Measurements from ENCODE around the gene ANXA1. TPM values are rescaled to one million over a fixed set of nuclear protein-coding genes. Genes with fewer than 3 reads are reported as not detected.

Gene ANXA1
- total and polyA plus RNA-seq, 2 of the 13 experiments (the other 11 are each of a cell fraction or from before 2014, with no cell fraction given): 0.15 to 0.20 TPM

DNA sequence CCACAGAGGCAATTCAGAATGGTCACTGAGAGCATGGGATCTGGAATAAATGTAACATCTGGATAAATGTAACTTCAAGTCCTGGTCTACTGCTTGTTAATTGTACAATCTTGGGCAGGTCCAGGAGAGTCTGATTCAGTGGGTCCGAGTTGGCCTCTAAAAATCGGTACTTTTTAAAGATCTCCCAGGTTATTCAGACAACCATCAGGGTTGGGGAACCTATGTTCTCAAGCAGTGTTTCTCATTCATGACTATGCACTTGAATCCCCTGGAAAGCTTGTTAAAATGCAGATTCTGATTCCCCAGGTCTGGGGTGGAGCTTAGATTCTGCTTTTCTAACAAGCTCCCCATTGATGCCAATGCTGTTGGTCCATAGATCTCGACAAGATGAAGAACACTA is 14.8 kb downstream of the ANXA1 start (continued):
- TF ChIP-seq, protein P1, sequence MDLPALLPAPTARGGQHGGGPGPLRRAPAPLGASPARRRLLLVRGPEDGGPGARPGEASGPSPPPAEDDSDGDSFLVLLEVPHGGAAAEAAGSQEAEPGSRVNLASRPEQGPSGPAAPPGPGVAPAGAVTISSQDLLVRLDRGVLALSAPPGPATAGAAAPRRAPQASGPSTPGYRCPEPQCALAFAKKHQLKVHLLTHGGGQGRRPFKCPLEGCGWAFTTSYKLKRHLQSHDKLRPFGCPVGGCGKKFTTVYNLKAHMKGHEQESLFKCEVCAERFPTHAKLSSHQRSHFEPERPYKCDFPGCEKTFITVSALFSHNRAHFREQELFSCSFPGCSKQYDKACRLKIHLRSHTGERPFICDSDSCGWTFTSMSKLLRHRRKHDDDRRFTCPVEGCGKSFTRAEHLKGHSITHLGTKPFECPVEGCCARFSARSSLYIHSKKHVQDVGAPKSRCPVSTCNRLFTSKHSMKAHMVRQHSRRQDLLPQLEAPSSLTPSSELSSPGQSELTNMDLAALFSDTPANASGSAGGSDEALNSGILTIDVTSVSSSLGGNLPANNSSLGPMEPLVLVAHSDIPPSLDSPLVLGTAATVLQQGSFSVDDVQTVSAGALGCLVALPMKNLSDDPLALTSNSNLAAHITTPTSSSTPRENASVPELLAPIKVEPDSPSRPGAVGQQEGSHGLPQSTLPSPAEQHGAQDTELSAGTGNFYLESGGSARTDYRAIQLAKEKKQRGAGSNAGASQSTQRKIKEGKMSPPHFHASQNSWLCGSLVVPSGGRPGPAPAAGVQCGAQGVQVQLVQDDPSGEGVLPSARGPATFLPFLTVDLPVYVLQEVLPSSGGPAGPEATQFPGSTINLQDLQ (CRISPR knock-in tag; IDR thresholded peaks at IDR 0.05): no peak
- no peak for TF ChIP-seq HOMEZ (CRISPR knock-in tag; IDR thresholded peaks at IDR 0.05; ENCODE audit: low read depth)
- no peak for TF ChIP-seq ZNF331 (CRISPR knock-in tag; IDR thresholded peaks at IDR 0.05)
- TF ChIP-seq BCL6 (CRISPR knock-in tag; IDR thresholded peaks at IDR 0.05): no peak
- TF ChIP-seq ZNF619 (CRISPR knock-in tag; IDR thresholded peaks at IDR 0.05): no peak
- TF ChIP-seq ATM (IDR thresholded peaks at IDR 0.05; ENCODE audit: borderline replicate concordance): no peak
- TF ChIP-seq STAT5B (CRISPR knock-in tag; IDR thresholded peaks at IDR 0.05): no peak
- TF ChIP-seq ZNF441 (CRISPR knock-in tag; IDR thresholded peaks at IDR 0.05; ENCODE audit: borderline replicate concordance): no peak
- TF ChIP-seq, protein P2, sequence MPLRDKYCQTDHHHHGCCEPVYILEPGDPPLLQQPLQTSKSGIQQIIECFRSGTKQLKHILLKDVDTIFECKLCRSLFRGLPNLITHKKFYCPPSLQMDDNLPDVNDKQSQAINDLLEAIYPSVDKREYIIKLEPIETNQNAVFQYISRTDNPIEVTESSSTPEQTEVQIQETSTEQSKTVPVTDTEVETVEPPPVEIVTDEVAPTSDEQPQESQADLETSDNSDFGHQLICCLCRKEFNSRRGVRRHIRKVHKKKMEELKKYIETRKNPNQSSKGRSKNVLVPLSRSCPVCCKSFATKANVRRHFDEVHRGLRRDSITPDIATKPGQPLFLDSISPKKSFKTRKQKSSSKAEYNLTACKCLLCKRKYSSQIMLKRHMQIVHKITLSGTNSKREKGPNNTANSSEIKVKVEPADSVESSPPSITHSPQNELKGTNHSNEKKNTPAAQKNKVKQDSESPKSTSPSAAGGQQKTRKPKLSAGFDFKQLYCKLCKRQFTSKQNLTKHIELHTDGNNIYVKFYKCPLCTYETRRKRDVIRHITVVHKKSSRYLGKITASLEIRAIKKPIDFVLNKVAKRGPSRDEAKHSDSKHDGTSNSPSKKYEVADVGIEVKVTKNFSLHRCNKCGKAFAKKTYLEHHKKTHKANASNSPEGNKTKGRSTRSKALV (CRISPR knock-in tag; IDR thresholded peaks at IDR 0.05): no peak
